ENCODE results near the gene AUTS2.

DNA sequence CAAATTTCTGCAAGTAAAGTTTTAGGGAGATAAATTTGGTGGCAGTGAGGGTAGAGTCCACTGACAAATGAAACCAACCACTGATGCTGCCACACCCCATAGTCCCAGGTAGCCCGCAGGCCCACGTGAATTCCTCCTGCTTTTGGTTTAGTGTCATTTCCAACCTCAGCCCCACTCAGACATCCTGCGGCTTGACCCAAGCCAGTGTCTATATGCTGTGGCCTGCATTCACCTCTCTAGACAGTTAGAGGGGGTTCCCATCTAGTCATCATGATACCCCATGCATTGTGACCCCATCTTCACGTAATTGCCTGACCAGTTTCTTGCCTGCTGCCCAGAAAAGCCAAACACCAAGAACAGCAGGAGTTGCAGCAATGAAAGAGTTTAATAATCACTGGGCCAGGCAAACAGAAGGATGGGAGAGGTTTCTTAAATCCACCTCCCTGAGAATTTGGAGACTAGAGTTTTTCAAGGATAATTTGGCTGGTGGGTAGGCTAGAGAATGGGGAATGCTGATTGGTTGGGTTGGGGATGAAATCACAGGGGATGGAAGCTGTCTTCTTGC is 1201.6 kb downstream of the AUTS2 start:
- TF ChIP-seq, protein P1, sequence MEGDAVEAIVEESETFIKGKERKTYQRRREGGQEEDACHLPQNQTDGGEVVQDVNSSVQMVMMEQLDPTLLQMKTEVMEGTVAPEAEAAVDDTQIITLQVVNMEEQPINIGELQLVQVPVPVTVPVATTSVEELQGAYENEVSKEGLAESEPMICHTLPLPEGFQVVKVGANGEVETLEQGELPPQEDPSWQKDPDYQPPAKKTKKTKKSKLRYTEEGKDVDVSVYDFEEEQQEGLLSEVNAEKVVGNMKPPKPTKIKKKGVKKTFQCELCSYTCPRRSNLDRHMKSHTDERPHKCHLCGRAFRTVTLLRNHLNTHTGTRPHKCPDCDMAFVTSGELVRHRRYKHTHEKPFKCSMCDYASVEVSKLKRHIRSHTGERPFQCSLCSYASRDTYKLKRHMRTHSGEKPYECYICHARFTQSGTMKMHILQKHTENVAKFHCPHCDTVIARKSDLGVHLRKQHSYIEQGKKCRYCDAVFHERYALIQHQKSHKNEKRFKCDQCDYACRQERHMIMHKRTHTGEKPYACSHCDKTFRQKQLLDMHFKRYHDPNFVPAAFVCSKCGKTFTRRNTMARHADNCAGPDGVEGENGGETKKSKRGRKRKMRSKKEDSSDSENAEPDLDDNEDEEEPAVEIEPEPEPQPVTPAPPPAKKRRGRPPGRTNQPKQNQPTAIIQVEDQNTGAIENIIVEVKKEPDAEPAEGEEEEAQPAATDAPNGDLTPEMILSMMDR (conservative IDR thresholded peaks at IDR 0.05; ENCODE audit: low read length) = no peak
- no peak for TF ChIP-seq EZH2phosphoT487 (IDR thresholded peaks at IDR 0.05; ENCODE audit: borderline replicate concordance)
